ENCODE results near the gene SPRED1. TPM values are rescaled to one million over a fixed set of nuclear protein-coding genes. Genes with fewer than 3 reads are reported as not detected.

SPRED1 gene
- total RNA-seq, 2 experiments from 2014 or later: 0.03 to 0.05 TPM

DNA sequence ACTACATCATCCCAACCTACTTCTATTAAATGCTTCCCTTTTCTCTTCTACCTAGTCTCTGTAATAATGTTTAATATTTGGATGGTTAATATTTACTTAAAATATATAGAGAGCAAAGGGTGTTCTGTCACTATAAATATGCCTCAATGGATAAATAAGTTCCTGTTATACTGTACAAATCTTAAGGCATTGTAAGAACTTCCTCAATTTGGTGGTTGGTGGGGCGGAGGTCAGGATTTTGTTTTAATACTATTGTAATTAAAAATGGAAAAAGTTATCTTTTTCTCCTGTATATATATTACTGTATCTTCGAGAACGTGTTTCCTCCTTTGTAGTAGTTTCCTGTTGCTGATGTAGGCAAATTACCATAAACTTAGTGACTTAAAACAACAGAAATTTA, 41.5 kb downstream of the SPRED1 start:
- no peak overlapping the region for H3K4me3 ChIP-seq (ENCODE audit: low read length)
- no peaks in the 10 kb centered on the region for H3K9me3 Mint-ChIP-seq
- H3K27ac ChIP-seq (ENCODE audit: low read depth in 1 of 2, low read length in 2 of 2): no peak overlapping the region
- DNase-seq (no peak), ATAC-seq (ENCODE audit: poor library complexity) (no peak)
- no peaks in the 10 kb centered on the region for H3K36me3 ChIP-seq (ENCODE audit: insufficient read depth, low read length)
- POLR2A ChIA-PET: no interaction called here
- H3K4me3 Mint-ChIP-seq: no peak overlapping the region
- no peak overlapping the region for H3K27ac Mint-ChIP-seq
- no peaks in the 10 kb centered on the region for H3K4me1 ChIP-seq (ENCODE audit: insufficient read depth, low read length)
- TF ChIP-seq, protein P1, sequence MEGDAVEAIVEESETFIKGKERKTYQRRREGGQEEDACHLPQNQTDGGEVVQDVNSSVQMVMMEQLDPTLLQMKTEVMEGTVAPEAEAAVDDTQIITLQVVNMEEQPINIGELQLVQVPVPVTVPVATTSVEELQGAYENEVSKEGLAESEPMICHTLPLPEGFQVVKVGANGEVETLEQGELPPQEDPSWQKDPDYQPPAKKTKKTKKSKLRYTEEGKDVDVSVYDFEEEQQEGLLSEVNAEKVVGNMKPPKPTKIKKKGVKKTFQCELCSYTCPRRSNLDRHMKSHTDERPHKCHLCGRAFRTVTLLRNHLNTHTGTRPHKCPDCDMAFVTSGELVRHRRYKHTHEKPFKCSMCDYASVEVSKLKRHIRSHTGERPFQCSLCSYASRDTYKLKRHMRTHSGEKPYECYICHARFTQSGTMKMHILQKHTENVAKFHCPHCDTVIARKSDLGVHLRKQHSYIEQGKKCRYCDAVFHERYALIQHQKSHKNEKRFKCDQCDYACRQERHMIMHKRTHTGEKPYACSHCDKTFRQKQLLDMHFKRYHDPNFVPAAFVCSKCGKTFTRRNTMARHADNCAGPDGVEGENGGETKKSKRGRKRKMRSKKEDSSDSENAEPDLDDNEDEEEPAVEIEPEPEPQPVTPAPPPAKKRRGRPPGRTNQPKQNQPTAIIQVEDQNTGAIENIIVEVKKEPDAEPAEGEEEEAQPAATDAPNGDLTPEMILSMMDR (IDR thresholded peaks at IDR 0.05): no peak
- intact Hi-C loops (cut with DNase I, micrococcal nuclease): no loop called here
- no peaks in the 10 kb centered on the region for H3K36me3 Mint-ChIP-seq (ENCODE audit: low read depth)
- peaks cover 0 to 2% of the 10 kb centered on the region in 2 experiments for H3K27me3 ChIP-seq (ENCODE audit: control insufficient read depth in 1 of 2, insufficient read depth in 2 of 2, low read length in 2 of 2)
- peaks cover 0 to 5% of the 10 kb centered on the region in 2 experiments for H3K9me3 ChIP-seq (ENCODE audit: control insufficient read depth in 1 of 2, insufficient read depth in 1 of 2, low read length in 2 of 2)
- CTCF ChIA-PET: no interaction called here
- H3K27me3 Mint-ChIP-seq: no peaks in the 10 kb centered on the region
- no peaks in the 10 kb centered on the region for H3K4me1 Mint-ChIP-seq (ENCODE audit: low read depth)

DNA sequence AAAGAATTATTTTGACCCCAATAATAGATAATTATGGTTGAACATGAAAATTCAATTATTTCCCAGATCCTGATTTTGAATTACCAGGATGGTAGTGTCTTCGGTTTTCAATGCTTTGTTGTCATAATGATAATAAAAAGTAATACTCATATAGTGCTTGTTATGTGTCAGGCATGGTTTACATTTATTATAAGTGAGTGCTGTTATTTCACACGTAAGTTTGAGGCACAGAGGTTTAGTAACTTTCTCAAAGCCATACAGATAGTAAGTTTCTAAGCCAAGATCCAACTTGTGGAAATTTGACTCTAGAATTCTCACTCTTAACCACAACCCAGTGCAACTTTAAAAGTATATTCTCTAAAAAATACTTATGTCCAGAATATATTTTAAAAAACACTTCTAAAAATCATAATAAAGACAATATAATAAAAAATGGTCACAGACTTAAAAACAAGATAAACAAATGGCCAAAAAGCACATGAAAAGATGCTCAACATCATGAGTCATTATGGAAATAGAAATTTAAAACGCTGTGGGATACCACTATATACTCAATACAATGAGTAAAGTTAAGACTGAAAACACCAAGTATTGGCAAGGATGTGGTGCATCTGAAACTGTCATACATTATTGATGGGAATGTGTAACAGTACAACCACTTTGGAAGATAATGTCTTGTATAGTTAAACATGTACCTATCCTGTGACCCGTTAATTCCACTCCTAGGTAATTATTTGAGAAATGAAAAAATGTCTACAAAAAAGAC, 45.2 kb downstream of the SPRED1 start:
- Histone ChIP-seq H3K4me3 (ENCODE audit: low read length) (no peak overlapping the region), H3K4me1 (ENCODE audit: insufficient read depth, low read length) (no peaks in the 10 kb centered on the region), H3K27me3 (ENCODE audit: control insufficient read depth in 1 of 2, insufficient read depth in 2 of 2, low read length in 2 of 2) (peaks cover 0 to 2% of the 10 kb centered on the region in 2 experiments), H3K36me3 (ENCODE audit: insufficient read depth, low read length) (no peaks in the 10 kb centered on the region), H3K27ac (ENCODE audit: low read depth in 1 of 2, low read length in 2 of 2) (no peak overlapping the region), H3K9me3 (ENCODE audit: control insufficient read depth in 1 of 2, insufficient read depth in 1 of 2, low read length in 2 of 2) (no peaks in the 10 kb centered on the region)
- ChIA-PET CTCF (interaction anchor here (1.3 kb wide), 1 partner anchor 16 kb away, joined by 3 read pairs; no protein-coding TSS in a partner anchor), POLR2A (no interaction called here)
- H3K9me3 Mint-ChIP-seq: no peaks in the 10 kb centered on the region
- H3K4me1 Mint-ChIP-seq (ENCODE audit: low read depth): no peaks in the 10 kb centered on the region
- TF ChIP-seq, protein P1 (IDR thresholded peaks at IDR 0.05): no peak
- no peaks in the 10 kb centered on the region for H3K36me3 Mint-ChIP-seq (ENCODE audit: low read depth)
- ATAC-seq (ENCODE audit: poor library complexity) (no peak), DNase-seq (no peak)
- no peak overlapping the region for H3K4me3 Mint-ChIP-seq
- H3K27me3 Mint-ChIP-seq: peaks cover 4% of the 10 kb centered on the region
- H3K27ac Mint-ChIP-seq: no peak overlapping the region
- intact Hi-C loops (cut with DNase I, micrococcal nuclease): no loop called here

DNA sequence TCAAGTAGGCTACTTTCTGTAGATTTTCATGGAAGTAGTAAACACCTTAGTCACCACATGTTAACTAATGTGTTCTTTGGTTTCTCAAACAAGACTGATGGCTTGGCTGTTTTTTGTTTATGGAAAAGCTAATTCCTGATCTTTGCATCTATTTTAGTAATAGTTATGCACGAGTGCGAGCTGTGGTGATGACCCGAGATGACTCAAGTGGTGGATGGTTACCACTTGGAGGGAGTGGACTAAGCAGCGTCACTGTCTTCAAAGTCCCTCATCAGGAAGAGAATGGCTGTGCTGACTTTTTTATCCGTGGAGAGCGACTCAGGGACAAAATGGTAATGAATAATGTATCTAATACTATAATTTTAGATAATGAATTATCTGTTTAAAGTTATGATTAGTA, 46.6 kb downstream of the SPRED1 start:
- intact Hi-C loops (cut with DNase I, micrococcal nuclease): no loop called here
- H3K9me3 ChIP-seq (ENCODE audit: control insufficient read depth in 1 of 2, insufficient read depth in 1 of 2, low read length in 2 of 2): no peaks in the 10 kb centered on the region
- TF ChIP-seq, protein P1 (IDR thresholded peaks at IDR 0.05): no peak
- ChIA-PET CTCF (interaction anchor here (1.3 kb wide), 1 partner anchor 14 kb away, joined by 3 read pairs; no protein-coding TSS in a partner anchor), POLR2A (no interaction called here)
- ATAC-seq (ENCODE audit: poor library complexity): no peak
- Mint-ChIP-seq H3K9me3 (no peaks in the 10 kb centered on the region), H3K4me1 (ENCODE audit: low read depth) (no peaks in the 10 kb centered on the region), H3K36me3 (ENCODE audit: low read depth) (no peaks in the 10 kb centered on the region), H3K27me3 (peaks cover 4% of the 10 kb centered on the region), H3K4me3 (no peak overlapping the region), H3K27ac (no peak overlapping the region)
- no peak overlapping the region for H3K4me3 ChIP-seq (ENCODE audit: low read length)
- DNase-seq: no peak
- no peak overlapping the region for H3K27ac ChIP-seq (ENCODE audit: low read depth in 1 of 2, low read length in 2 of 2)
- H3K4me1 ChIP-seq (ENCODE audit: insufficient read depth, low read length): no peaks in the 10 kb centered on the region
- no peaks in the 10 kb centered on the region for H3K36me3 ChIP-seq (ENCODE audit: insufficient read depth, low read length)
- H3K27me3 ChIP-seq (ENCODE audit: control insufficient read depth in 1 of 2, insufficient read depth in 2 of 2, low read length in 2 of 2): no peaks in the 10 kb centered on the region

Data from CD4-positive, alpha-beta T cell (primary cell).